ENCODE data around the gene PHF10.

GRCh38 chr6:169766921-169767736 lies 42.8 kb upstream of the PHF10 start:
- TF ChIP-seq TAF1 (IDR thresholded peaks at IDR 0.05; ENCODE audit: low read depth) = no peak
- TF ChIP-seq YY1 (IDR thresholded peaks at IDR 0.05; ENCODE audit: low read depth) = no peak
- no peak for TF ChIP-seq EGR1 (IDR thresholded peaks at IDR 0.05)
- TF ChIP-seq CEBPB (IDR thresholded peaks at IDR 0.05) = no peak
- no peak for TF ChIP-seq CREB1 (IDR thresholded peaks at IDR 0.05; ENCODE audit: low read depth)
- no peak for TF ChIP-seq EP300 (IDR thresholded peaks at IDR 0.05; ENCODE audit: borderline replicate concordance)
- no peak for TF ChIP-seq MAX (IDR thresholded peaks at IDR 0.05)
- TF ChIP-seq RAD21 (IDR thresholded peaks at IDR 0.05; ENCODE audit: low read depth) = no peak
